Ovary (tissue), 3 donors: ENCODE data around the gene NPAS3.

ENCODE experiments used
- CTCF ChIP-seq, 3 donors: fragments of 450-650 bp in 2 of 3; fragments of 200-600 bp in 1 of 3; IDR thresholded peaks; one replicate each; pipeline versions ENCODE4 v1.5.1 to v1.8.0; 2016 to 2022; ENCODE audit warnings: antibody characterized with exemption in 3 of 3, mild to moderate bottlenecking in 1 of 3
- POLR2A ChIP-seq: fragments of 450-650 bp; IDR thresholded peaks from one replicate; pipeline ENCODE4 v1.6.1; 2017; ENCODE audit warnings: antibody characterized with exemption, mild to moderate bottlenecking, moderate library complexity
- donor health status: DM: no; HTN: no; CAD: no.

GRCh38 chr14:33835261-33835655 lies 896.6 kb downstream of the NPAS3 start:
- no peak for TF ChIP-seq CTCF (IDR thresholded peaks at IDR 0.05)
- TF ChIP-seq POLR2A: no peak
